Activated T-helper 1 cell treated with anti-CD3 and anti-CD28 coated beads, Interleukin-12 subunit alpha, Interleukin-12 subunit beta, Interleukin-2, Interleukin-4 antibody, amounts not matched to agents 30 ng/mL and 10 ng/mL and 1 ng/mL, durations not matched to agents 14 hours and 24 hours and 36 hours (primary cell): ENCODE measurements around the gene ENGASE. TPM values are rescaled to one million over a fixed set of nuclear protein-coding genes. Genes with fewer than 3 reads are reported as not detected.

Experiments
- DNase-seq: peaks from one replicate; pipeline ENCODE4 v3.0.0; 2021; ENCODE audit warnings: low spot score
- H3K27ac Mint-ChIP-seq: one replicate; pipeline ENCODE4 v1.8.0; 2021; ENCODE audit warnings: mild to moderate bottlenecking, mixed read lengths
- H3K27me3 Mint-ChIP-seq: one replicate; pipeline ENCODE4 v1.8.0; 2022; ENCODE audit warnings: mild to moderate bottlenecking, moderate library complexity, mixed read lengths; ENCODE audit not compliant: insufficient read depth
- H3K36me3 Mint-ChIP-seq: one replicate; pipeline ENCODE4 v1.8.0; 2021; ENCODE audit warnings: low read depth, mixed read lengths
- H3K4me1 Mint-ChIP-seq: one replicate; pipeline ENCODE4 v1.8.0; 2021; ENCODE audit warnings: low read depth, mixed read lengths
- H3K4me3 Mint-ChIP-seq: one replicate; pipeline ENCODE4 v1.8.0; 2021; ENCODE audit warnings: mild to moderate bottlenecking, moderate library complexity, mixed read lengths
- H3K9me3 Mint-ChIP-seq: one replicate; pipeline ENCODE4 v1.8.0; 2021; ENCODE audit warnings: mixed read lengths
- intact Hi-C: fragments of 100-400 bp; cut with micrococcal nuclease; formaldehyde crosslinking; loops from one replicate; pipeline ENCODE4 v1.15.1; 2024
- total RNA-seq: library from RNA; stranded (reverse); gene quantifications from 2 replicates; pipeline ENCODE4 v1.2.3, GENCODE V29; 2022

Gene ENGASE
- total RNA-seq, 1 donor from 2014 or later: 46.1 TPM

GRCh38 chr17:79102214-79102613, 27.6 kb downstream of the ENGASE start:
- no peak overlapping the region for H3K27ac Mint-ChIP-seq
- peaks cover 5% of the 10 kb centered on the region for H3K27me3 Mint-ChIP-seq
- no peaks in the 10 kb centered on the region for H3K36me3 Mint-ChIP-seq
- H3K4me3 Mint-ChIP-seq: no peak overlapping the region
- intact Hi-C loops: no loop called here
- no peaks in the 10 kb centered on the region for H3K4me1 Mint-ChIP-seq
- H3K9me3 Mint-ChIP-seq: no peaks in the 10 kb centered on the region
- no peak for DNase-seq

GRCh38 chr17:79104898-79105600, 30.4 kb downstream of the ENGASE start:
- Mint-ChIP-seq H3K4me3 (no peak overlapping the region), H3K4me1 (no peaks in the 10 kb centered on the region), H3K27ac (no peak overlapping the region), H3K36me3 (no peaks in the 10 kb centered on the region), H3K9me3 (no peaks in the 10 kb centered on the region), H3K27me3 (no peaks in the 10 kb centered on the region)
- intact Hi-C loops: no loop called here
- no peak for DNase-seq

DNA sequence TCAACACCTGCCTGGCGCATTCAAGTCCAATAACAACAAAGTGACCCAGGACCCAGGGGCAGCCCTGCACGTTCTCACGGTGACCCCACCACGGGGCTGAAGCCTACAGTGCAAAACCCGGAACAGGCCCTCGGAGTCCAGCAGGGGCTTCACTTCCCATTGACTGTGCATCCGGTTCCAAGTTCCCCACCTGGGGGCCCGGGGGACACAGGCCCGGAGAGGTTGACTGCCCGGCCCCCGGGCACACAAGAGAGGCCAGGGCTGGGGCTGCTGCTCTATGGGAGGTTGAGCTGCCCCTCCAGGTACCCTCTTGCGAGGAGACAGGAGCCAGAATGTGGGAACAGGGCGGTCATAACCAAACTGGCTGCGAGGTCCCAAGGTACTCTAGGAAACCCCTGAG, 31.3 kb downstream of the ENGASE start:
- Mint-ChIP-seq H3K4me1 (no peaks in the 10 kb centered on the region), H3K36me3 (no peaks in the 10 kb centered on the region)
- intact Hi-C loops: no loop called here

GRCh38 chr17:79106958-79107357, 32.3 kb downstream of the ENGASE start:
- H3K4me1 Mint-ChIP-seq: no peaks in the 10 kb centered on the region
- no peak overlapping the region for H3K4me3 Mint-ChIP-seq
- no peak for DNase-seq
- H3K36me3 Mint-ChIP-seq: no peaks in the 10 kb centered on the region
- no peaks in the 10 kb centered on the region for H3K9me3 Mint-ChIP-seq
- no peaks in the 10 kb centered on the region for H3K27me3 Mint-ChIP-seq
- no peak overlapping the region for H3K27ac Mint-ChIP-seq
- intact Hi-C loops: no loop called here

More for the DNA sequence above, 31.3 kb downstream of the ENGASE start:
- H3K27ac Mint-ChIP-seq: no peak overlapping the region
- DNase-seq: no peak
- H3K4me3 Mint-ChIP-seq: no peak overlapping the region
- H3K27me3 Mint-ChIP-seq: no peaks in the 10 kb centered on the region
- no peaks in the 10 kb centered on the region for H3K9me3 Mint-ChIP-seq

GRCh38 chr17:79107499-79108231, 33.0 kb downstream of the ENGASE start:
- no peaks in the 10 kb centered on the region for H3K27me3 Mint-ChIP-seq
- H3K27ac Mint-ChIP-seq: no peak overlapping the region
- H3K9me3 Mint-ChIP-seq: no peaks in the 10 kb centered on the region
- H3K4me1 Mint-ChIP-seq: no peaks in the 10 kb centered on the region
- H3K36me3 Mint-ChIP-seq: no peaks in the 10 kb centered on the region
- DNase-seq: no peak
- H3K4me3 Mint-ChIP-seq: no peak overlapping the region
- intact Hi-C loops: no loop called here

- H3K4me1 Mint-ChIP-seq: no peaks in the 10 kb centered on the region
- H3K27ac Mint-ChIP-seq: no peak overlapping the region
- intact Hi-C loops: no loop called here
- no peak overlapping the region for H3K4me3 Mint-ChIP-seq
- no peaks in the 10 kb centered on the region for H3K27me3 Mint-ChIP-seq
- no peak for DNase-seq
- H3K9me3 Mint-ChIP-seq: no peaks in the 10 kb centered on the region
- H3K36me3 Mint-ChIP-seq: no peaks in the 10 kb centered on the region
Observed at GRCh38 chr17:79108232-79108850, 33.7 kb downstream of the ENGASE start.

GRCh38 chr17:79108870-79109269, 34.2 kb downstream of the ENGASE start:
- H3K27me3 Mint-ChIP-seq: no peaks in the 10 kb centered on the region
- H3K4me1 Mint-ChIP-seq: no peaks in the 10 kb centered on the region
- DNase-seq: no peak
- H3K36me3 Mint-ChIP-seq: no peaks in the 10 kb centered on the region
- intact Hi-C loops: no loop called here
- H3K9me3 Mint-ChIP-seq: no peaks in the 10 kb centered on the region
- no peak overlapping the region for H3K27ac Mint-ChIP-seq
- H3K4me3 Mint-ChIP-seq: no peak overlapping the region

DNA sequence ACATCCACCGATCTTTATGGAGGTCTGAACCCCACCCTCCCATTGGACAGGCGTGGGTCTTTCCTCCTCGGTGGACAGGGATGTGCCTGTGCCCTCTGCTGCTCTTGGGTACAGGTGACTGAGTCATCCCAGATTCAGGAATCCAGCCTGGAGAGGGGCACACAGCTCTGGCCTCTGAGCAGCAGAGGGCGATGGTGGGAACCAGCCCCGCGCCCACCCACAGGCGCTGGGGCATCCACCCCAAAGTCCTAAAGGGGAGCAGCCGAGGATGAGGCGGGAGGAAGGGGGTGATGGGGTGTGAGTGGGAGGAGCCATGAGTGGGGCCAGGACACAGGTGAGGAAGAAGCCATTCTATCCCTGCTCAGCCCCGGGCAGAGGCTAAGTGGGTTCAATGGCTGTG, 35.0 kb downstream of the ENGASE start:
- no peak for DNase-seq
- Mint-ChIP-seq H3K36me3 (no peaks in the 10 kb centered on the region), H3K27me3 (no peaks in the 10 kb centered on the region), H3K27ac (no peak overlapping the region), H3K4me1 (no peaks in the 10 kb centered on the region), H3K9me3 (no peaks in the 10 kb centered on the region), H3K4me3 (no peak overlapping the region)
- intact Hi-C loops: no loop called here

DNA sequence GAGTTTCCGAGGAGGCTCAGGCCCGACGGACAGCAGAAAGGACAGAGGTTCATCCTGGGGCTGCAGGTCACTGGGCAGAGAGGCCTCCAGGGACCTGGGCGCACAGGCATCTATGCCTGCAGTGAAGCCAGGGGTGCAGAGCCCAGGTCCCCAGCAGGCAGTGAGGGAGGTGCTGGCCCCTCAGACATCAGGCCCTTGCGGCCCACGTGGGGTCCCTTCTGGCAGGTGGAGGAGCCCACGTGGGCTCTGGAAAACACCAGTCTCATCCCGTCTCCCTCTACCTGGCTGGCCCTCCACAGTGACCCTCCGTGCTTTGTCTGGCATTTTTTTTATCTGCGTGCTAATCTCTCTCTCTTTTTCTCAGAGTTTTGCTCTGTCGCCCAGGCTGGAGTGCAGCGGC, 36.5 kb downstream of the ENGASE start:
- intact Hi-C loops: no loop called here
- Mint-ChIP-seq H3K4me3 (no peak overlapping the region), H3K36me3 (no peaks in the 10 kb centered on the region), H3K4me1 (no peaks in the 10 kb centered on the region), H3K27ac (no peak overlapping the region), H3K27me3 (no peaks in the 10 kb centered on the region), H3K9me3 (no peaks in the 10 kb centered on the region)
- DNase-seq: no peak

- Mint-ChIP-seq H3K27me3 (no peaks in the 10 kb centered on the region), H3K4me3 (no peak overlapping the region), H3K9me3 (no peaks in the 10 kb centered on the region), H3K27ac (no peak overlapping the region), H3K4me1 (no peaks in the 10 kb centered on the region), H3K36me3 (no peaks in the 10 kb centered on the region)
- no peak for DNase-seq
- intact Hi-C loops: no loop called here
Observed at GRCh38 chr17:79112471-79112870, 37.8 kb downstream of the ENGASE start.

DNA sequence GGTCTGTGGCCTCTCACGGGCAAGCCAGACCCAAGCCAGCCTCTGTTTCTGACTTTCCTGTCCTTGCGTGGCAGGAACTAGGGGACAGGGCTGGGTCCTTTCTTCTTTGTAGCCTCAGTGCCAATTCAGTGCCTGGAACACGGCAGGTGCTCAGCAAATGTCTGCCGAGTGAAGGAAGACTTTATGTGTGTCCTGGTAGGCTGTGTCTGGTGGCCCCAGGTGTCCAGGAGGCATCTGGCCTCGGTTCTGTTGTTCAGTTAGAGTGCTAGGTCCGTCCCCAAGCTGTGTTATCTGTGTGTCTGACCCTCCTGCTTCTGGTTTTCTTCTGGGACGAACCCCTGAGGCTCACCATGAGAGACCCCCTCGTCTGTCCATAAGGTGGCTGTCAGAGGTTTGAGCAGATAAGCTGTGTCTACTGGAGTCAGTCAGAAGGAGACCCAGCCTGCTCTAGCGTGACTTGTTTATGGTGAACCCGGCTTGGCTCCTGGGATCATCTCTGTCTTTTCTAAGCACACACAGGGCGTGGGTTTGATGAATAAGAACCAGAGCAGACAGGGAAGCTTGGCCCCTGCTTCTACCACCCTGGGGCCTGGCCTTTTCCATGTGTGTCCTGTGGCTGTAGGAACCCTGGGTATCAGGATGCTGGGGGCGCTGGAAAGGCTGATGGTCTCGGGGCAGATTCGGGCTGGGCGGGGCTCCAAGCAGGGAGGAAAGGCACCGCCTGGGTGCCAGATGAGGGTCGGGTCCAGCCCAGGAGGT, 39.3 kb downstream of the ENGASE start:
- Mint-ChIP-seq H3K27ac (no peak overlapping the region), H3K9me3 (no peaks in the 10 kb centered on the region), H3K27me3 (no peaks in the 10 kb centered on the region), H3K4me3 (no peak overlapping the region), H3K4me1 (no peaks in the 10 kb centered on the region), H3K36me3 (no peaks in the 10 kb centered on the region)
- DNase-seq: no peak
- intact Hi-C loops: no loop called here

- Mint-ChIP-seq H3K9me3 (no peaks in the 10 kb centered on the region), H3K27ac (no peak overlapping the region), H3K27me3 (no peaks in the 10 kb centered on the region), H3K4me3 (no peak overlapping the region), H3K36me3 (no peaks in the 10 kb centered on the region), H3K4me1 (no peaks in the 10 kb centered on the region)
- DNase-seq: no peak
- intact Hi-C loops: no loop called here
Observed at GRCh38 chr17:79114458-79115301, 40.1 kb downstream of the ENGASE start.
